GM21390 (cell line): ENCODE measurements around the gene AURKB.
A peak's percentile ranks its signal among the peaks of the same experiment; 100 is the strongest.
"Not testable (repeated sequence)": the region's sequence is repeated elsewhere in the genome, so short reads cannot be mapped to it uniquely, and the experiment has no call there.

Experiments used
- ATAC-seq: cut with Tn5 transposase; IDR thresholded peaks from one replicate; pipeline ENCODE4 v1.9.1; 2021; ENCODE audit not compliant: unreplicated experiment

The AURKB gene

DNA sequence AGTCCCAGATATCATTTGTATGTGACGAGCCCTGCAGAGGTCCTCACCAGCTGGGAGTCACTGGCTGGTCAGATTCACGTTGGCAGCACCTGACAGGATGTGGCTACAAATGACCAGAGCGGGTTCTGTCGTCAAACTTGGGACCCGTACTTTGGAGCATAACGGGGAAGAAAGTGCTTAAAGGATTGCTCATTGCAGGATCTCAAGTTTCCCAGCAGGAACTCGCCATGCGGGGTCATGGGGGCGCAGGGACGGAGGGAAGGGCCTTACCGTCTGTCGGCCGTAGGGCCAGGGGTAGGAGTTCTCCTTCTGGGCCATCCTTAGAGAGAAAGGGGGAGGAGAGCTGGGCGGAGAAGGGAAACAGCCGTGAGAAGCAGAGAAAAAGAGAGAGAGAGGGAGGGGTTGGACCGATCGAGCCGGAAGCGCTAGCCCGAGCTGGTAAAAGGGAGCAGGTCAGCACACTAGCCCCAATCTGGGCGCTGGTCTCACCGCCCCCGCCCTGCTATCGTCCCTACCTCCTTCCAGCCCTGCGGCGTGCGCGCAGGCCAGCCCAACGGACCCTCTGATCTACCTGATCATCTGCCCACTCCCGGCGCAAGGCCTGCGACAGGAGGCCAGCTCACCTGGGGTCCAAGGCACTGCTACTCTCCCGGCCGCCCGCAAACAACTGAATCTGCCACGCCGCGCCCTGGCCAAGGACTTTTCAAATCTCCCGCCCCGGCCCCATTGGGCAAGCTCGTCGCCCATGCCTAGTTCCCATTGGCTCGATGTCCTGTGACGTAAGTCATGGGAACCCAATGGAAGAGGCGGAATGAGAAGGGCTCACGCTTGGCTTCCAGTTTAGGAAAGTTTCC lies at the start of gene AURKB:
Gene AURKB (minus strand): TSS at position 669 of the 854 bp plus-strand sequence. CDS start 351 bp downstream, at position 318.
- peak; percentile 84 for ATAC-seq

DNA sequence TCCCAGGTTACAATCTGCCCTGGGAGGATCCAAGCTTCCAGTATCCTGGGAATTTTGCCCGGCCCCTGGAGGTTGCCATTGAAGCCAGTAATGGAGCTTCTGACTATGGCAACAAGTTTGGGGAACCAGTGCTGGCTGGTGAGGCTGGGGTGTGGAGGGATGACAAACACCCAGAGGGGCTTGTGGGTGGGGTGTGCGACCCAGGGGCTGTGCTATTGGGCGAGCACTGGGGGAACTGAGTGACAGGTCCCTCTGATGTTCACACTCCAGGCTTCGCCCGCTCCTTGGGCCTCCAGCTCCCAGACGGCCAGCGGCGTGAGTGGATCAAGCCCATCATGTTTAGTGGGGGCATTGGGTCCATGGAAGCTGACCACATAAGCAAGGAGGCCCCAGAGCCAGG lies 47.4 kb upstream of the AURKB start:
- no peak for ATAC-seq

DNA sequence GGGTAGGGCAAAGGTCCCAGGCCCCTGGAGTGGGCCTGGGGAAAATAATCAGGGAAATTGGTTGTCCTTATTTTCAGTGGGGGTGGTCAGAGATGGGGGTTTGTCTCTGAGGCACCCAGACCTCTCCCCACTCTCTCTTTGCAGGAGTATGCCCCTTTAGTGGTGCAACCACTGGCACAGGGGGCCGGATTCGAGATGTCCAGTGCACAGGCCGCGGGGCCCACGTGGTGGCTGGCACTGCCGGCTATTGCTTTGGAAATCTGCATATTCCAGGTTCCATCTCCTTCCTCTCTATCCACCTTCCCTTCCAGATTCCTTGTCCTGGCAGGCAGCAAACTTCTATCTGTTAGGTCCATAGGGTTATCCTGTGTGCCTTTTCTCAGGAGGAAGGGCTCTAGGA lies 46.3 kb upstream of the AURKB start:
- no peak for ATAC-seq

DNA sequence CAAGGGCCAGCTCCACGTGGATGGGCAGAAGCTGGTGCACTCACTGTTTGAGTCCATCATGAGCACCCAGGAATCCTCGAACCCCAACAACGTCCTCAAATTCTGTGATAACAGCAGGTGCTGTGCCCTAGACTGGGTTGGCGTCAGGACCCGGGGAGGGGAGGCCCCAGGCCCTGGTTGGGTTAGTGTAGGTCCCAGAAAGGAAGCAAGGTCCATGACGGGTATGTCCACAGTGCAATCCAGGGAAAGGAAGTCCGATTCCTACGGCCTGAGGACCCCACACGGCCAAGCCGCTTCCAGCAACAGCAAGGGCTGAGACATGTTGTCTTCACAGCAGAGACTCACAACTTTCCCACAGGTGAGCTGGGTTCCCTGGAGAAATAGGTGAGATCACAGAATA lies 45.9 kb upstream of the AURKB start:
- ATAC-seq, result no peak

DNA sequence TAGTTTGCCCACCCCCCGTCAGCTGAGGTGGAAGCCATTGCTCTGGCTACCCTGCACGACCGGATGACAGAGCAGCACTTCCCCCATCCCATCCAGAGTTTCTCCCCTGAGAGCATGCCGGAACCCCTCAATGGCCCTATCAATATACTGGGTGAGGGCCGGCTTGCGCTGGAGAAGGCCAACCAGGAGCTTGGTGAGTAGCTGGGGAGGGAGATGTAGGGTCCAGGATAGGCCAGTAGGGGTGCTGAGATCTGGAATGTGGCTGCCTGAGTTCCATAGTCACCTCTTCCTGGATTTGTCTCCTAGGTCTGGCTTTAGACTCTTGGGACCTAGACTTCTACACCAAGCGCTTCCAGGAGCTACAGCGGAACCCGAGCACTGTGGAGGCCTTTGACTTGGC lies 45.1 kb upstream of the AURKB start:
- no peak for ATAC-seq

DNA sequence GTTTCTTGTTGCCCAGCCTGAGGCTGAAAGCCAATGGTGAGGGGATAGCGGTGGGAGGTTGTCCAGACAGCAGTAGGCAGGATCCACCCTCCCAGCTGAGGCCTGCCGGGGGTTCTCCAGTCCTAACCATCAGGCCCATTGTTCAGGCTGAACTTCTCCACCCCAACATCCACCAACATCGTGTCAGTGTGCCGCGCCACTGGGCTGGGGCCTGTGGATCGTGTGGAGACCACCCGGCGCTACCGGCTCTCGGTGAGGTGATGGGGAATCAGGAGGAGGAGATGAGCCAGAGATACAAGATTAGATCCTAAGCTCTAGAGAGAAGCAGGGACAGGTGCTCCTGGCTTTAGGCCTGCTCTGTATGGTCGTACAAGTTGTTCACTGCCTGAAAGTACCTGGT lies 44.5 kb upstream of the AURKB start:
- ATAC-seq, result no peak

DNA sequence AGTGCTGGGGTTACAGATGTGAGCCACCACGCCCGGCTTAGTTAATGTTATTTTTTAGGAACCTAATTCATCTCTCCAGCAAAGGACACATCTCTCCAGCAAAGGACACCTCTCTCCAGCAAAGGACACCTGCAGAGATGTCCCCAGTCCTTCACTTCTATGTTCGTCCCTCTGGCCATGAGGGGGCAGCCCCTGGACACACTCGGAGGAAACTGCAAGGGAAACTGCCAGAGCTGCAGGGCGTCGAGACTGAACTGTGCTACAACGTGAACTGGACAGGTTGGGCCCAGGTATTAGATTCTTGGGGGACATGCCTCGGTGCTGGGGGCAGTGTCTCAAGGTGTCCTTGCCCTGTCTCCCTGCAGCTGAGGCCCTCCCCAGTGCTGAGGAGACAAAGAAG lies 43.4 kb upstream of the AURKB start:
- ATAC-seq, result no peak

DNA sequence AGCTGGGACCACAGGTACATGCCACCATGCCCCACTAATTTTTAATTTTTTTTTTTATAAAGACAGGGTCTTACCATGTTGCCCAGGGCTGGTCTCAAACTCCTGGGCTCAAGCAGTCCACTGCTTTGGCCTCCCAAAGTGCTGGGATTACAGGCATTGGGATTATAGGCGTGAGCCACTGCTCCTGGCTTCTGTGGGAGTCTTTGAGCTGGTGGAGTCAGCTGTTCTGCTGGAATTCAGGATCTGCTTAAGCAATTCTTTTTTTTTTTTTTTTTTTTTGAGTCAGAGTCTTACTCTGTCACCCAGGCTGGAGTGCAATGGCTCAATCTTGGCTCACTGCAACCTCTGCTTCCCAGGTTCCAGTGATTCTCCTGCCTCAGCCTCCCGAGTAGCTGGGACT lies 41.0 kb upstream of the AURKB start:
- not testable (repeated sequence) for ATAC-seq

DNA sequence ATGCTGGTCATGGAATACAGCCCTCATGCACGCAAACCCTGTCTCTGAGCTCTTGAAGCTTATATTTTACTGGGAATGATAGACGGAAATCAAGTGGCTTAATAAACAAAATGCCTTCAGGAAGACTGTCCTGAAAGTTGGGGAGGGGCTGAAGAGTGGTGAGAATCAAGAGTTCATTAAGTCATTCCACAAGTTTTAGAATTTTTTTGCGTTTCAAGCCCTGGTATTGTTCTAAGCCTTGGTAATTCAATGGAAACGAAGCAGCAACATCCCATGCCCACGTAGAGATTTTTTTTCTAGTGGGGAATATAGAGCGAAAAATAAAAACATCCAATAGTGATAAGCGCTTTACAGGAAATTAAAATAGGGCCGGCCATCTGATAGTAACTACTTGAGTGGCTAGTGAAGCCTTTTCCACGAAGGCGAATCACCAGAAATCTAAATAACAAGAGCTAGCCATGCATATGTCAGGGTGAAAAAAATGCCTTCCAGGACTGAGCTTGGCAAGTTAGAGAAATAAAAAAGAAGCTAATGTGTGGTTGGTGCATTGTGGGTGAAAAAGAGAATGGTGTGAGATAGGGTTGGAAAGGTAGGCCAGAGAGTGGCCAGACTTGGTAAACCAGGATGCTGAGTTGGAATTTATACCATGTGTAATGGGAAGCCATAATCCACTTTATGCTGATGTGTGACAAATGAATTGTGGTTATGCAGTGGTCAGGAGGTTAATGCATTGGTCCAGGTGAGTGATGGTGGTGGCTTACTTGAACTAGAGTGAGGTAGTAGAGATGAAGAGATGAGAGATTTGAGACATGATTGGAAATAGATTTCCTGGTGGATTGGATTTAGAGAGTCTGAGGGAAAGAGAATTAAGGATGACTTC lies 39.5 kb upstream of the AURKB start:
- ATAC-seq, result no peak

DNA sequence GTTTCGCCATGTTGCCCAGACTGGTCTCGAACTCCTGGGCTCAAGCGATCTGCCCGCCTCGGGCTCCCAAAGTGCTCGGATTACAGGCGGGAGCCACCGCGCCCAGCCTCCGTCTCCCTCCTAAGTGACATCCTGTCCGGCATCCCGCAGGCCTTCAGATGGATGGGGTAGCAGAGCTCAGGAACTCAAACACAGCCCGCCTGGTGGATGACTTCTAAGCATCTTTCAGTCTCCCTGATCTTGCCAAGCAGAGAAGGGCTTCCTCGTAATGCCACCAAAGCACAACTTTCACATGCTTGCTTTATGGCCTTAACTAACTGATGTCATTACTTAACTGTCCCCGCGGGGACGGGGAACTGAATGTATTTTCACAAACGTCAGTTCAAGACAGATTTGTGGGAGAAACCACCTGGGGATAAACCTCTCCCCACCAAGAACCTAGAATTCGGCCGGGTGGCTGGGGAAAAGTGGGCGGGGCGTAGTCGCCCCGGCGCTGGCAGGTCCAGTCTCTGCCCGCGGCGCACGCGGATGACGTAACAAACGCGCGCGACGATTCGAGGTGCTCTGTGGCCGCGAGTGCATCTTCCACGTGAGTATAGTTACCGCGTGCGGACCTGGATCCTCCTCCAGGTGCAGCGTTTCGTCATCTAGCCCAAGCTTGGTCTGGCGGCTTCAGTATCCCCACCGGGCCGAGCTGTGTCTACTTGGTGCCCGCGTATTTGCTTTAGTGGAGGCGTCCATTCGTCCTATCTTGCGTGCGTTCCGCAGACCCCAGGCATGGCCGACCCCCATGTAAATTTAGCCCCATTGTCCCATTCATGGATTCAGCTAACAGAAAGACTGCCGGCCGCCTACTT lies 38.6 kb upstream of the AURKB start, which contains the start of gene PFAS:
Gene PFAS (plus strand): TSS at position 539 of the 857 bp plus-strand sequence. CDS start 4,649 bp downstream, outside the sequence.
- peak; percentile 44 for ATAC-seq

DNA sequence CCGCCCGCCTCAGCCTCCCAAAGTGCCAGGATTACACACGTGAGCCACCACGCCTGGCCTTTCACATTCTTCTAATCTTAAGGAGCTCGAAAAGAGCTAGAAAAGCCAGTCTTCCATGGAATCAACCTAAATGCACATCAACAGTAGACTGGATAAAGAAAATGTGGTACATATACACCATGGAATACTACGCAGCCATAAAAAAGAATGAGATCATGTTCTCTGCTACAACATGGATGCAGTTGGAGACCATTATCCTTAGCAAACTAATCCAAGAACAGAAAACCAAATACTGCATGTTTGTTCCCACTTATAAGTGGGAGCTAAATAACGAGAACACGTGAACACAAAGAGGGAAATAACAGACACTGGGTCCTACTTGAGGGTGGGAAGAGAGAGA lies 34.4 kb upstream of the AURKB start:
- ATAC-seq, result no peak

DNA sequence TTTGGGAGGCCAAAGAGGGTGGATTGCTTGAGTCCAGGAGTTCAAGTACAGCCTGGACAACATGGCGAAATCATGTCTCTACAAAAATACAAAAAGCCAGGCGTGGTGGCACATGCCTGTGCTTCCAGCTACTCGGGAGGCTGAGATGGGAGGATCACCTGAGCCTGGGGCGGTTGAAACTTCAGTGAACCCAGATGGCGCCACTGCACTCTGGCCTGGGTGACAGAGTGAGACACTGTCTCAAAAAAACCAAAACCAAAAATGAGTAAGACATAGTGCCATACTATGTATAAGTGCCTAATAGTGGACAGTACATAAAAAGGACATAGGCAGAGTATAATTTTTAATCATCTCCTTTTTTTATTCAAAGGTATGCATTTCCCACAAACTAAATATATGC lies 33.5 kb upstream of the AURKB start:
- ATAC-seq, result no peak

DNA sequence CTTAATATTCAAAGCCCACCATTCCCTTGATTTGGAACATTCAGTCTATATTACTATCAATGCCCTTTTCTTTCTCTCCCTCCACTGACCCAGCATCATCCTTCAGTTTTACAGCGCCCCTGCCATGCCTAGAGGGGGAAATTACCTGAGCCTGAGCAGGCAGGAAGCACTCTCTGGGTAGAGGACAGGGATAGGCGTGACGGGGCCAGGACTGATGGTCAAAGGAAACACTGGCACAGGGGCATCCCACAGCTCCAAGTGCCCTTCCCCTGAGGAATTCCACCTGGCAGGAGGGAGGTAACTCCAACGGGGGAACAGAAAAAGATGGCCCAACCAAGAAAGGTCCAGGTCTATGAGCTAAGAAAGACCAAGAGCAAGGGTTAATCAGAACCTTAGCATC lies 27.5 kb upstream of the AURKB start:
- no peak for ATAC-seq

DNA sequence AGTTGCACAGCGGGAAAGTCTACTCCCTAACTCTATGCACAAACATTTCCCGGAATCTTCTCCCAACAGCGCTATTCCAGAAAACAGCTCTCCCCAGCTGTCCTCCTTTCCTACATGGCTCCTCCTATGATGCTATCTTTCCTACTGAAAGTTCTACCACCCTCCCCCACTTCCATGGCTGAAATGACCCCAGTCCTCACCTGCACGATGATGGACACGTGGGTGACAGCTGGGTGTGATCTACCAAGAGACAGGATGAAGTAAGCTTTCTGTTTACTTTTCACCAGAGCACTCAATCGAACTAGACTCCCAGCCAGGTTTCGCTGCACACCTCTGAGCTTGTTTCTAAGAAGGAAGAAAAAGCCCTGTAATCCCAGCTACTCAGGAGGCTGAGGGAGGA lies 26.8 kb upstream of the AURKB start:
- no peak for ATAC-seq

DNA sequence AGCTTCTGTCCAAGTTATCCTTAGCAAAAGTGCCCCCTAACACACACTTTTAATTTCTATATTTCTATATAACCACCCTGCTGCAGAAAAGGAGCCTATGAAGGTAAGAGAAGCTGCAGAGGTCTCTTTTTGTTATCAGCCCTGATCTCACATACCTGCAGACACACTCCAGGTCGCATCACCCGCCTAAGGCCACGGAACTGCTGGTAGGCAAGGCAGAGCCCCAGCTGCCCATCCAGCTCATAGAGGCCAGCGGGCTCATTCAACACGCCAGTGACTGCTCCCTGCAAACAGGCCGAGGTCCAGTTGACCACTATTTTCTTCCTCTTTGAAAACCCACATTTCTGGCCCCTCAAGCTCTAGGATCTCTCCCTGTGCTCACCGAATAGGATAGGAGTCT lies 25.3 kb upstream of the AURKB start:
- ATAC-seq, result no peak

DNA sequence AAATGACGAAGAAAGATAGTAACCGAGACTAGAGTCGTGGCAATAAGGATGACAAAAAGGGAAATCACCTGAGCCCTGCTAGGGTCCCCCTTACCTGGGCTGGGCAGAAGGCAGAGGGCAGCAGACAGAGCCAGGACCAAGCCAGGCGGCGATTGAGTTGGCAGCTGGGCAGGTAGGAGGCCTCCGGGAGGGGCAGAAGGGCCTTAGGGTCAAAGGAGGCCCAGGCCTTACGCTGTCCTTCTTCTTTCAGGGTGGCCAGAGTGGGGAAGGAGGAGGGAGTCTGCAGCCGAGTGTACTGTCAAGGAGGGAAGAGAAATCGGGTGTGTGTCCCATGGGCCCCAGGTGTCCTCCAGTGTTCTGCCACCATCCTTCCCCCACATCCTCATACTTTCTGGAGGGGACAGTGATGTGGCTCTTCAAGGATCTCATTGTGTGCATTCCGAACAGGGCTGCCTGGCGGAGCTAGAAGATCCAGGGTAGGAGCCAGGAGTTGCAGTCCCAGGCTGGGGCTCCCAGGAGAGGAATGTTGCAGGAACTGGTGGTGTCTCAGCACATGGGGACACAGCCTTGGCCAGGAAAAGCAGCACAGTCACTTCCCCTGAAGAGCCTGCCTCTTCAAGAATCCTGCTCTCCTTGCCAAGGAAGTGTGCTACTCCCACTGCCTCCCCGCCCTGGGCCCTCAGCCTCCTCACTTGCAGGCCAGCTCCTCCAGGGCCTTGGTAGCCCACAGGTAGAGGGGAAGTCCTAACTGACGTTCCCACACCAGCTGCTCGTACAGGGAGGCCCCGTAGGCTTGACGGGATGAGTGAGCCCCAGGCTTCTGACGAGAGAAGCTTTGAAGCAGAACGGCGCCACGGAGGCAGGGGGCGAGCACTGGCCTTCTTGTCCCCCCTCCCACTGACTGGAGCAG lies 24.2 kb upstream of the AURKB start:
- no peak for ATAC-seq

DNA sequence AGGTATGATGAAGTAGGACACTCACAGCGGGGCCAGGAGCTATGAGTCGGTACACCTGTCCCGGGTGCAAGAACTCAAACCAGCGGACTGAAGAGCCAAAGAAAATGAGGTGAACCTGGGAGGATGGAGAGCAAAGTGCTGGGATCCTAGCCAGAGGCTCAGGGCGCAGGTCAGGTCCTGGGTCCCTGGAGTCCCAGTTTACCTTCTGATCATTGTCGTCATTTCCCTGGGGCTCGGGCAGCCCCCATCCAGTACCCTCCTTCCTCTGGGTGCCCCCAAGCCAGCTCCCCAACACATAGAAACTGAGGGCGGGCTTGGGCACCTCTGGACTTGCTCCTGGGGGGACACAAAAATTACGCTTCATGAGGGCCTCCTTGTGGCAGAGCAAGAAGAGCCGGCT lies 21.3 kb upstream of the AURKB start:
- no peak for ATAC-seq

DNA sequence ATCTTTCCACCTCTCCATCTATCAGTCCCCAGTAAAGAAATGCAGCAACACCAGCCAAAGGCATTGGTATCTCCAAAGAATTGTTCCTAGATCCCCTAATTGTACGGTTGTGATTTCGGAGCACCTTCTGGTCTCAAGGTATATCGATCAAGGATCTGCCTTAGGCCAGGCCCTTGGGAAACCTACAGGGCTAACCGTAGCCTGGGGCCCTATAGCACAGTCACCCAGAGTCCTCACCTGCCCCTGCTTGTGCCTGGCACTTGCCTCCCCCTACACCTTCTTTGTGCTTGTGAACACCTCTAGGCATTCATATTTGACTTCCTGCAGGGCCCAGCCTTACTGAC lies 16.8 kb upstream of the AURKB start:
- ATAC-seq, result no peak

DNA sequence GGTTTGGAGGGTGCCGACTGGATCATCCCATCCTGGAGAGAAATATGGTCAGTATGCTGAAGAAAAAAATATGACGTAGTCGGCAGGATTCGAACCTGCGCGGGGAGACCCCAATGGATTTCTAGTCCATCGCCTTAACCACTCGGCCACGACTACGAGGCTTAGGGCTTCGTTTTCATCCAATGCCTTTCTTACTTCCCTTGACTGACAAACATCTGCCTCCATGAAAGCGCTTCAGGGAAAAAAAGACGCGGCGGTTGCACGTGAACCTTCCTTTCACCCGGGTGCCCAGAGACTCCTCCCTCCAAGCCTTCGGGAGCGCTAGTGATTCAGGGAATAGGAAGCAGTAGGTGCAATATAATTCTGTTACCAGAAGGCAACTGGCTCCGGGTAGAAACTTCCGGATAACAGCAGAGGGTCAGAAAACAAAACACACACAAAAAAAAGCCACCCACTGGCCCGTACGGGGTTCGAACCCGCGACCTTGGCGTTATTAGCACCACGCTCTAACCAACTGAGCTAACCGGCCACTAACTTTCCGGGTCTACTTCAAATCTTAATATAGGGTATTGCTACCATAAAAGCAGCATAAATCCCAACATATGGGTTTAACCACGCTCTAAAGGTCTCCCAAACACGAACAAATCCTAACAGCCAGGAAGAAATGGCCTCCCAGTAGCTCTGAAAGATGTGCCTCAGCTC lies 16.3 kb upstream of the AURKB start:
- ATAC-seq, result no peak
